Right lobe of liver (tissue), 4 donors: ENCODE results near the gene MCC.

ENCODE experiments used
- CTCF ChIP-seq, 4 donors: fragments of 200-600 bp in 3 of 4; fragments of 450-650 bp in 1 of 4; IDR thresholded peaks; one replicate each; pipeline versions ENCODE4 v1.5.1 to v1.8.0; 2016 to 2022; ENCODE audit warnings: antibody characterized with exemption in 4 of 4, mild to moderate bottlenecking in 2 of 4
- POLR2A ChIP-seq: fragments of 450-650 bp; IDR thresholded peaks from one replicate; pipeline ENCODE4 v1.6.1; 2017; ENCODE audit warnings: antibody characterized with exemption, mild to moderate bottlenecking
- donor health status: DM: no; HTN: no; CAD: no.
- donor health status: DM: no; HTN: no; CAD: no.
- donor health status: DM: no; HTN: yes; CAD: no.

GRCh38 chr5:113262674-113263073 lies 225.6 kb downstream of the MCC start:
- TF ChIP-seq CTCF (IDR thresholded peaks at IDR 0.05) (no peak), POLR2A (no peak)
